Measurements from ENCODE around the gene SALL4. TPM values are rescaled to one million over a fixed set of nuclear protein-coding genes. Genes with fewer than 3 reads are reported as not detected.

Gene SALL4
- total RNA-seq, 2 donors from 2014 or later, result not detected

DNA sequence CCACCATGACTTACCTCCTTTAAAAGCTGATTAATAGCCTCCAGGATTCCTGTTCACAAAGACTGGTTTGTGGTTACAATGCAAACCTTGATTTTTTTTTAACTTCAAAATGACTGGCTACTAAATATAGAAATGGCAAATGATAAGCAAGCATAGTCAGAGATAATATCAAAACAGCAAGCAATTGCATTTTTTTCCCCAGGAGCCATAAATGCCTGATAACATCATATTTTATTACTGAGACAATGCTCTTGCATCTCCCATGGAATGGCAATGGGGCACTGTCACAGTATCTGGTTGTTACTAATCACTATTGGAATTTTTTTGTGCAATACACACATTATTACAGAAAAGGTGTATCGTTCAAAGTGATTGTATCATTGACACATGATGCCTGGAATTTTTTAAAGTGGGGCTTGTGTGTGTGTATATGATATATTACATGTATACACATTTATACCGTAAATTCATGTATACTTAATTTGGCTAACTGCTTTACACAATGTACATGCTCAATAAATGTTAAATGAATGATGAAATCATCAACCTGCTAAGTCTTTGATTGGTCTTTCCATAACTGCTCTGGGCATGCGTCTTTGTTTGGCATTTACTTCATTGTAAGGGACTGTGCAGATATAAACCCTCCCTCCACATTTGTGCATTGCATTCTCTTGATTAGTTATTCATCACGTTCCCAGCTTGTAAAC lies 980 bp upstream of the SALL4 start:
- peaks cover 9% of the 10 kb centered on the region for H3K27me3 ChIP-seq (replicated peaks; ENCODE audit: insufficient read depth)
- H3K4me1 ChIP-seq (ENCODE audit: control insufficient read depth in 1 of 2, low read depth in 2 of 2), result peaks cover 15 to 24% of the 10 kb centered on the region in 2 donors
- TF ChIP-seq CTCF (IDR thresholded peaks at IDR 0.05), result no peak
- H3K27ac ChIP-seq, result no peak overlapping the region
- DNase-seq (ENCODE audit: low spot score) (no peak), ATAC-seq (ENCODE audit: insufficient number of reproducible peaks, low FRiP score, low read depth) (no peak)
- H3K4me3 ChIP-seq, result no peak overlapping the region
- no peaks in the 10 kb centered on the region for H3K36me3 ChIP-seq
- no peaks in the 10 kb centered on the region for H3K9me3 ChIP-seq

GRCh38 chr20:51801823-51802123 lies 548 bp downstream of the SALL4 start:
- DNase-seq (ENCODE audit: low spot score) (no peak), ATAC-seq (ENCODE audit: insufficient number of reproducible peaks, low FRiP score, low read depth) (no peak)
- H3K36me3 ChIP-seq, result no peaks in the 10 kb centered on the region
- H3K27me3 ChIP-seq (replicated peaks; ENCODE audit: insufficient read depth), result peaks cover 9% of the 10 kb centered on the region
- no peak overlapping the region for H3K27ac ChIP-seq
- peaks cover 15 to 24% of the 10 kb centered on the region in 2 donors for H3K4me1 ChIP-seq (ENCODE audit: control insufficient read depth in 1 of 2, low read depth in 2 of 2)
- H3K4me3 ChIP-seq, result peak overlapping the region; percentile 67
- no peak for TF ChIP-seq CTCF (IDR thresholded peaks at IDR 0.05)
- no peaks in the 10 kb centered on the region for H3K9me3 ChIP-seq

GRCh38 chr20:51801122-51801822 lies 1.0 kb downstream of the SALL4 start:
- Histone ChIP-seq H3K4me1 (ENCODE audit: control insufficient read depth in 1 of 2, low read depth in 2 of 2) (peaks cover 15 to 24% of the 10 kb centered on the region in 2 donors), H3K27me3 (replicated peaks; ENCODE audit: insufficient read depth) (peaks cover 14% of the 10 kb centered on the region), H3K4me3 (peak overlapping the region; percentile 67), H3K36me3 (no peaks in the 10 kb centered on the region), H3K27ac (no peak overlapping the region), H3K9me3 (no peaks in the 10 kb centered on the region)
- DNase-seq (ENCODE audit: low spot score) (no peak), ATAC-seq (ENCODE audit: insufficient number of reproducible peaks, low FRiP score, low read depth) (no peak)
- no peak for TF ChIP-seq CTCF (IDR thresholded peaks at IDR 0.05)

DNA sequence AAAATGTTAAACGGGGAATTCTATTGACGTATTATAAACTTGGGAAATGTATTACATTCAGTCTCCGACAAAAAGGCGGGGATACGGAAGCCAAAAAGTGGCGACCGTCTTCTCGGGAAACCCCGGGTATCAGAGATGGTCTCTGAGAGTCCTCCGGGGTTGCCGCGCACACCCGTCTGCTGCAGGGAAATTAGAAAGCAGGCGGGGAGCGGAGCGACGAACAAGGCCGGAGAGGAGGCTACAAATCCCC lies 1.5 kb downstream of the SALL4 start:
- peaks cover 15 to 24% of the 10 kb centered on the region in 2 donors for H3K4me1 ChIP-seq (ENCODE audit: control insufficient read depth in 1 of 2, low read depth in 2 of 2)
- H3K4me3 ChIP-seq, result peak overlapping the region; percentile 67
- DNase-seq (ENCODE audit: low spot score), result no peak
- no peak overlapping the region for H3K27ac ChIP-seq
- peaks cover 14% of the 10 kb centered on the region for H3K27me3 ChIP-seq (replicated peaks; ENCODE audit: insufficient read depth)
- no peaks in the 10 kb centered on the region for H3K36me3 ChIP-seq
- H3K9me3 ChIP-seq, result no peaks in the 10 kb centered on the region
- TF ChIP-seq CTCF (IDR thresholded peaks at IDR 0.05), result no peak
- ATAC-seq (ENCODE audit: insufficient number of reproducible peaks, low FRiP score, low read depth), result no peak

- Histone ChIP-seq H3K27ac (peak overlapping the region in 1 of 2 donors; percentile 12), H3K36me3 (no peaks in the 10 kb centered on the region), H3K4me1 (ENCODE audit: control insufficient read depth in 1 of 2, low read depth in 2 of 2) (peaks cover 15 to 24% of the 10 kb centered on the region in 2 donors), H3K4me3 (peak overlapping the region; percentile 67), H3K27me3 (replicated peaks; ENCODE audit: insufficient read depth) (peaks cover 14% of the 10 kb centered on the region), H3K9me3 (no peaks in the 10 kb centered on the region)
- TF ChIP-seq CTCF (IDR thresholded peaks at IDR 0.05), result peak; percentile 62
- ATAC-seq (ENCODE audit: insufficient number of reproducible peaks, low FRiP score, low read depth) (no peak), DNase-seq (ENCODE audit: low spot score) (no peak)
These were observed 2.1 kb downstream of the SALL4 start for GRCh38 chr20:51800060-51800871.
